GM18519 (cell line): ENCODE measurements around the gene KATNAL2.

ENCODE experiments used
- ATAC-seq: cut with Tn5 transposase; IDR thresholded peaks from one replicate; pipeline ENCODE4 v1.9.1; 2021; ENCODE audit warnings: mild to moderate bottlenecking, moderate library complexity; ENCODE audit not compliant: unreplicated experiment, low FRiP score

The KATNAL2 gene

GRCh38 chr18:47108998-47109405 lies 191.6 kb downstream of the KATNAL2 start:
- no peak for ATAC-seq

GRCh38 chr18:47109720-47110119 lies 192.3 kb downstream of the KATNAL2 start:
- no peak for ATAC-seq

DNA sequence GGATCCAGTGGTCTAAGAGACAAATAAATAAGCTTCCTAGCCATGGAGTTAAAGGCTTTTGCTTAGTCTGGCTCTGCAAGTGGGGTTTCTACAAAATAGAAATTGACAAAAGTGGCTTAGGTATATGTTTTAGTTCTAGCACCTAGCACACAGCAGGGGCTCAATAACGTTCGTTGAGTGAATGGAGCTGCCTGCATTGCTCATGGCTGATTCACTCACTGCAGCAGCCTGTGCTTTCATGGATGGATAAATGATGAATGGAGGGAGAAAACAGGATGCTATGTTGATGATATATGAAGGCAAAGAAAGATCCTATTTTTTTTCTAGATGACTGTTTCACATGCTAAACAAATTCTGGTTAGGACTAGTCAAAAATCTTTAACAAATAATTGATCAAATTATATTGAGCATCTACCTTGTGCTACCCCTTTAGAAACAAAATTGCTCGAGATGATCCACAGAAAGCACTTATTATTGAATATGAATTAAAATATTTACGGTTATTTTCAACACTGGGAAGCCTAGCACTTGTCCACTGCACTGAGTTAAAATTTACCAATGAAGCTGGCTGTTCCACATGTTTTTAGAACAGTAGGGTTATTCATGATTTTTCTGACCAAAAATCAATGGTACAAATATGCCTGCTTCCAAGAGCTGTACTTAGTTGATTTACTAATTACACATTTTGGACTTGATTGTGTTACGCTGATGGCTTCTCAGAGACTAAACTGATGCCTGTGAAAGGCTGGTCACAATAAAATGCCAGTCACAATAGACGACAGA lies 193.3 kb downstream of the KATNAL2 start:
- no peak for ATAC-seq

- no peak for ATAC-seq
Measured at GRCh38 chr18:47113796-47114540, 196.6 kb downstream of the KATNAL2 start.

GRCh38 chr18:47115205-47115604 lies 197.8 kb downstream of the KATNAL2 start:
- ATAC-seq = no peak

DNA sequence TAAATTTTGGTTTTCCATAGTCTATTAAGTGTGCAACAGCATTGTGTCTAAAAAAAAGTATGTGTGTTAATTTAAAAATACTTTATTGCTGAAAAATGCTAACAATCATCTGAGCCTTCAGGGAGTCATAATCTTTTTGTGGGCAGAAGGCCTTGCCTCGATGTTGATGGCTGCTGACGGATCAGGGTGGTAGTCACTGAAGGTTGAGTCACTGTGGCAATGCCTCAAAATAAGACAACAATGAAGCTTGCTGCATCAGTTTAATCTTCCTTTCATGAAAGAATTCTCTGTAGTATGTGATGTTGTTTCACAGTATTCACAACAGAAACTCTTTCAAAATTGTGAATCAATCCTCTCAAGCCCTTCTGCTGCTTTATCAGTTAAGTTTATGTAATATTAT lies 201.6 kb downstream of the KATNAL2 start:
- no peak for ATAC-seq

DNA sequence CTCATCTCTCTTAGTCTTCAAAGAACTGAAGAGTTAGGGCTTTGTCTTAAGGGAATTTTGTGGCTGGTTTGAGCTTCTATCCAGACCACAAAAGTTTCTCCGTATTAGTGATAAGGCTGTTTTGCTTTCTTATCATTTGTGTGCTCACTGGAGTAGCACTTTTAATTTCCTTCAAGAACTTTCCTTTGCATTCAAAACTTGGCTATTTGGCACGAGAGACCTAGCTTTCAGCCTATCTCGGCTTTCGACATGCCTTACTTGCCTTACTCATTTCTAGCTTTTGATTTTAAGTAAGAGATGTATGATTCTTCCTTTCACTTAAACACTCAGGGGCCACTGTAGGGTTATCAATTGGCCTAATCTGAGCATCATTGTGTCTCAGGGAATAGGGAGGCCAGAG lies 203.0 kb downstream of the KATNAL2 start:
- ATAC-seq = peak; percentile 96

DNA sequence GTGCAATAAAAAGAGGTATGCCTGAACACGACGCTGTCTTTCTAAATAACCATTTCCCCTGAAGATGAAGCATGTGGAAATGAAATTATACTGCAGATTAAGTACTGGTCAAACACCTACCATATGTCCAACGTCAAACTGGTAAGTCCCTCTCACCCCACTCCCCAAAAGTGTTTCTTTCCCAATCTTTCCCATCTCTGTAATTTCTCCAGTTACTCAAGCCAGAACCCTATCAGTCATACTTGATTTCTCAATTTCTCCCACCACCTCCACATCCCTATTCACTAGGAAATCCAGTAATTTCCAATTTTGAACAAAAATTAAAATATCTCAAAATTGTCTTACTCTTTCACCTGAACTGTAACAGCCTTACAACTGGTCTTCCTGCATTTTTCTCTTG lies 203.7 kb downstream of the KATNAL2 start:
- no peak for ATAC-seq

GRCh38 chr18:47141289-47141688 lies 223.9 kb downstream of the KATNAL2 start:
- no peak for ATAC-seq

DNA sequence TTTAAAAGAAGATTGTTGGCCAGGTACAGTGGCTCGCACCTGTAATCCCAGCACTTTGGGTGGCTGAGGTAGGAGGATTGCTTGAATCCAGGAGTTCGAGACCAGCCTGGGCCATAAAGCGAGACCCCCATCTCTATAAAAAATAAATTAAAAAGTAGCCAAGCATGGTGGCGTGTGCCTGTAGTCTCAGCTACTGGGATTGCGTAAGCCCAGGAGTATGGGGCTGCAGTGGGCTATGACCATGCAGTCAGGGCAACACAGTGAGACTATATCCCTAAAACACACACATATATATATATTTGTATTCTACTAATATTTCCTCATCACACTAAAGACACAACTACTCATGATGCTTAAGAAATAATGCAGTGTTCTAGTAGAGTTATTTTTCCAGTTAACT lies 225.8 kb downstream of the KATNAL2 start:
- ATAC-seq = no peak

DNA sequence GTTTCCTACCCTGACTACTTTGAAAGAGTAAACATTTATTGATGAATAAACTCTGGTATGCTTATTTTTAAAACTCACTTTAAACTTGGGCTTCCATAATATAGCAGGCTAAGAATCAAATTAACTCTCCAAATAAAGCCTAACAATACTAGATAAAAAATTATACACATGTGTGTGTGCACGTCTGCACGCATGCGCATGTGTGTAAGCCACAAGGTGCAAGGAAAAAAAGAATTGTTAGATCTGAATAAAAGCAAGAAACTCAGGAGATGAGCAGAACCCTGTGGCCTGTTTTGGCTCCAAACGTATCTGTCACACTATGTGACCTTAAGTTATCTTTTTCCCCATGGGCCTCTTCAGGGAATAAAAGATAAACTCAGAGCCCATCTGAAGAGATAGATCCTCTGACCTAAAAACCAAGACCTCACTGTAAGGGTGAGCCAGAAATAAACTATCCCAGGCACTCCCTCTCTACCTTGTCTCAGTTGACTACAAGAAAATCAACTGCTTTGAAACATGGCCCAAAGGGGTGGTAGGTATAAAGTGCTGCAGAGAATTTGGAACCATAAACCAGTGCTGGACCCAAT lies 226.6 kb downstream of the KATNAL2 start:
- no peak for ATAC-seq

DNA sequence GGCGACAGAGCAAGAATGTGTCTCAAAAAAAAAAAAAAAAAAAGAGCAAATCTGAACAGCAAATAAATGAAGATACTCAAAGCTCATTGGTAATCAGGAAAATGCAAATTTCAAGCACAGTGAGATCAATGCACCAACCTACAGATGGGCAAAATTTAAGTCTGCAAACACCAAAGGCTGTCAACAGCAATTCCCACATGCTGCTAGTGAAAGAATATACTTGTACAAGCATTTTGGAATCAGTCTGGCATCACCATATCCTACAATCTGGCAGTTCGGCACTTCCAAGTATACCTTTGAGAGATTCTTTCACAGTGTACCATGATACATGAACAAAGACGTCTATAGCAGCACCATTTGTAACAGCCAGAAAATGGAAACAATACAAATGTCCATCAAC lies 228.8 kb downstream of the KATNAL2 start:
- ATAC-seq = no peak

GRCh38 chr18:47149457-47150028 lies 232.1 kb downstream of the KATNAL2 start:
- no peak for ATAC-seq

DNA sequence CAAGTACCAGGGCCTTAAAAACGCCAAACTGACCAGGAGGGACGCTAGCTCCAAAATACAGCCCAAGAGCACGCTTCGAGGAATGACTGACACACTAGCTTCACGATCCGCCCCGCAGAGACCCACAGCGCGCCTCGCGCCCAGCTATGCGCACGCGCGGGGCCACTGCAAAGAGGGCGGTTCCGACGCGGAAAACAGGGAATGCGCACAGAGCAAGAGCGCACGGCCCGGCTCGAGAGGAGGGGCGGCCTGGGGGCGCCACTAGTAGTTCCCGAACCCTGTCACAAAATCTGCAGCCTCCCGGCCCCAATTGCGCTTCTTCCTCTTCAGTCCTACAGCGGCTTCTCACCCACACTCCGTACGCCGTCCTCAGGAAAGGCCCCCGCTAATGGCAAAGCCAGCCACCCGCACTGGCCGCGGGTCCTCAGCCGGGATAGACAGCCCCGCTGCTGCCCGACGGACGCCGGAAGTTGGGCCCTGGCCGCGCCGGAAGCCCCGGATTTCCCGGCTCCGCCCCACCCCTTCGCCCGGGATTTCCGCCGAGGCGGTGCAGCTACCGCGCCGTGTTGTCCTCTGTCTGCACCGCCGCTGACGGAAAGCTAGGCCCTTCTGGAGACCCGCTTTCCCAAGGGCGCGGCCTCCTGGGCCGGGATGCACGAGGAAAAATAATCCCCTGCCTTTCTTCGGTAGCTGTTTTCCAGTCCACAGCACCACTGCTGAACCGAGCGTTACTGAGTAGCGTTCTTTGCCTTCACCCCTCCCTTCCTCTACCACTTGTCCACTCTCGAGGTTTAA lies 232.8 kb downstream of the KATNAL2 start, which contains the start of gene HDHD2:
Gene HDHD2, minus strand, starts transcription at position 472 of the 795 bp plus-strand sequence. CDS start 14,061 bp downstream, outside the sequence.
- peak; percentile 74 for ATAC-seq

DNA sequence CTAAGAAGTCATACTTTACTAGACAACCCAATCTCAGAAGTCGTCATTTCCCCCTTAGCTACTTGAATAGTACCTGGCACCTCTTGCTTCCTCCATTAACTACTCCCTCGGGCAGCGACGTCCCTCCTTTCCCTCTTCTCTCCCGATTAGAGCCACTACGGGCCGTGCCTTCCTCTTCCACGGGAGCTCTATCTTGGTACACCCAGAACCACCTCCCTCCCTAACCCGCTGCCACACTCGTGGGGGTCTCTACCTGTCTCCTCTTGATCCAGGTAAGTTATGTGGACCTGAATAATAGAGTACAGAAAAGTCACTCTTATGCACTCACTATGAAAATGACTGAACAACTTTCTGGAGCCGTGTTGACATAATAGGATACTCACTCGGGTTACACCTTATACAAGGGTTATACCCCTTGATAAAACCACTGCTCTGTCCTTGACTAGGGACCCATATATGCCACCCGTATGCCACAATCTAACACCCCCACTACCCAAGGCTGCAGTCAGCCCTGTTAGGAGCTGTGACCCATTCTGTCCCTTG lies 233.5 kb downstream of the KATNAL2 start:
- peak; percentile 2 for ATAC-seq

DNA sequence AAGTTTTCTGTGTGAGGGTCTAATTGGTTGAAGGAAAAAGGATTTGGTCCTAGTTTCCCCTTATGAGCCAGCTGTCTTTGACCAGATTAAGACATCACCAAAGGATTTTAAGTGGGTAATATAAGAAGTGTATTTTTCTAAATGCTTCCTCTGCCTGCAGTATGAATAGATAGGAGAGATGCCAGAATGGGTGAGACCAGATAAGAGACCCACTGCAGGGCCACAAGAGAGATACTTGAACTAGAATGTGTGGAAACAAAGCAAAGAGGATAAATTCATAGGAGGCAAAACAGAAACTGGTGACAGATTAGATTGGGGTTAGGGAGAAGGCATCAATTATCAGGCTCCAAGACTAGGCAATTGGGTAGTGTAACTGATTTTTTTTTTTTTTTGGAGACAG lies 234.0 kb downstream of the KATNAL2 start:
- no peak for ATAC-seq
